OCI-LY7 (cell line): ENCODE results near the gene OR10H2. TPM values are rescaled to one million over a fixed set of nuclear protein-coding genes. Genes with fewer than 3 reads are reported as not detected.
"Not testable (repeated sequence)": the region's sequence is repeated elsewhere in the genome, so short reads cannot be mapped to it uniquely, and the experiment has no call there.

Source experiments
- BruUV-seq: library from RNA; stranded (reverse); fragments of 400-500 nt; replicated peaks from 2 replicates; lab custom pipeline; 2021; lab: Mats Ljungman, UMichigan
- CTCF ChIA-PET: fragments of 300-600 bp; sonication (Branson Sonifier 250); formaldehyde crosslinking; loops from one replicate; lab custom pipeline; 2022; ENCODE audit warnings: antibody characterized with exemption; ENCODE audit not compliant: unreplicated experiment; lab: Charles Lee
- POLR2A ChIA-PET: fragments of 300-600 bp; sonication (Branson Sonifier 250); formaldehyde crosslinking; loops from one replicate; lab custom pipeline; 2022; ENCODE audit warnings: antibody characterized with exemption; lab: Charles Lee
- DNase-seq: peaks from one replicate; pipeline ENCODE4 v3.0.0-alpha.2; 2015; ENCODE audit warnings: low spot score
- H2AFZ ChIP-seq: fragments of 200-600 bp; sonication (generic), shearing (Covaris generic); 2 replicates; pipeline ENCODE4 v1.6.1; 2014; ENCODE audit warnings: mild to moderate bottlenecking, antibody characterized with exemption, low read length, moderate library complexity
- H3K27ac ChIP-seq: fragments of 200-600 bp; sonication (generic); 2 replicates; pipeline ENCODE4 v1.5.1; 2014; ENCODE audit warnings: mixed run types, low read depth, mild to moderate bottlenecking, moderate library complexity, low read length, inconsistent platforms; ENCODE audit not compliant: poor library complexity, severe bottlenecking
- H3K36me3 ChIP-seq: fragments of 200-600 bp; sonication (generic); 2 replicates; pipeline ENCODE4 v1.6.1; 2014; ENCODE audit warnings: mild to moderate bottlenecking, antibody characterized with exemption, low read length, moderate library complexity, mixed read lengths; ENCODE audit not compliant: insufficient read depth
- H3K4me1 ChIP-seq: fragments of 200-600 bp; sonication (generic); 2 replicates; pipeline ENCODE4 v1.5.1; 2014; ENCODE audit warnings: mild to moderate bottlenecking, low read length; ENCODE audit not compliant: insufficient read depth, poor library complexity, severe bottlenecking
- H3K4me2 ChIP-seq: fragments of 200-600 bp; sonication (generic); 2 replicates; pipeline ENCODE4 v1.6.1; 2014; ENCODE audit warnings: mild to moderate bottlenecking, low read length
- H3K4me3 ChIP-seq: fragments of 200-600 bp; sonication (generic); 2 replicates; pipeline ENCODE4 v1.5.1; 2014; ENCODE audit warnings: mild to moderate bottlenecking, low read depth, low read length; ENCODE audit not compliant: poor library complexity, severe bottlenecking
- H3K79me2 ChIP-seq: fragments of 200-600 bp; sonication (generic); 2 replicates; pipeline ENCODE4 v1.6.1; 2016; ENCODE audit warnings: low read depth, mild to moderate bottlenecking, low read length, moderate library complexity, mixed read lengths; ENCODE audit not compliant: insufficient read depth
- H3K9me2 ChIP-seq: fragments of 200-600 bp; sonication (generic); 2 replicates; pipeline ENCODE4 v1.6.1; 2016; ENCODE audit warnings: mild to moderate bottlenecking, low read length, mixed read lengths; ENCODE audit not compliant: insufficient read depth
- H3K9me3 ChIP-seq: fragments of 200-600 bp; sonication (generic); 2 replicates; pipeline ENCODE4 v1.6.1; 2014; ENCODE audit warnings: mild to moderate bottlenecking, mixed run types, low read length, mixed read lengths
- H4K20me1 ChIP-seq: fragments of 200-600 bp; sonication (generic); 2 replicates; pipeline ENCODE4 v1.6.1; 2014; ENCODE audit warnings: mild to moderate bottlenecking, antibody characterized with exemption, low read length, moderate library complexity, mixed read lengths; ENCODE audit not compliant: insufficient read depth
- EZH2phosphoT487 ChIP-seq: fragments of 200-600 bp; sonication (generic); IDR thresholded peaks from 2 replicates; pipeline ENCODE4 v1.6.1; 2018; ENCODE audit warnings: low read depth, borderline replicate concordance, mild to moderate bottlenecking, mixed run types, antibody characterized with exemption, low read length, moderate library complexity, mixed read lengths
- intact Hi-C: fragments of 100-400 bp; cut with micrococcal nuclease; formaldehyde crosslinking; loops from one replicate; pipeline ENCODE4 v1.10.0; 2022; ENCODE audit not compliant: unreplicated experiment
- total RNA-seq, 2 experiments: library from RNA; depleted of rRNA in 1 of 2; stranded (reverse); fragments of >200 nt in 1 of 2; shearing (Covaris generic) in 1 of 2; gene quantifications; 2 replicates each; pipeline ENCODE4 v1.2.3, GENCODE V29; 2014 to 2022
- TF ChIP-seq, protein P1 (sequence below): fragments of 200-600 bp; sonication (generic); conservative IDR thresholded peaks from 2 replicates; pipeline ENCODE4 v1.5.1; 2014; ENCODE audit warnings: mild to moderate bottlenecking, antibody characterized with exemption, low read length, moderate library complexity, mixed read lengths

OR10H2 gene
- total RNA-seq, 2 experiments from 2014 or later = not detected

DNA sequence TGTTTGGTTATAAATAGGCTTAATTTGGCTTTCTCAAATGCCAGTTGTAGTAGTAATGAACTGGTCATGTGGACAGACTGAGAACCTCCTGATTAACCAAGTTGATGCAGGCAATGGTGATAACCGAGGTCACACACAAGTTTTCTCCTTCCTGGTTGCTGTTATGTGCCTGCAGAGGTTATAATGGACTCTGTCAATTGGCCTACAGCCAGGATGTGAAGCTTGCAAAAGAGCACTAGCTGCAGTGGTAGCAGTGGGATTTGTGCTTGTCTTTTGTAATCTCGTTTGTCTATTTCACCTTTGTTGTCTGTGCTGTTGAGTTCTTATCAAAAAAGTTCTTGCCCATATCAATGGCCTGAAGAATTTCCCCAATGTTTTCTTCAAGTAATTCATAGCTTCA is 30.6 kb downstream of the OR10H2 start:
- CTCF ChIA-PET = no interaction called here

DNA sequence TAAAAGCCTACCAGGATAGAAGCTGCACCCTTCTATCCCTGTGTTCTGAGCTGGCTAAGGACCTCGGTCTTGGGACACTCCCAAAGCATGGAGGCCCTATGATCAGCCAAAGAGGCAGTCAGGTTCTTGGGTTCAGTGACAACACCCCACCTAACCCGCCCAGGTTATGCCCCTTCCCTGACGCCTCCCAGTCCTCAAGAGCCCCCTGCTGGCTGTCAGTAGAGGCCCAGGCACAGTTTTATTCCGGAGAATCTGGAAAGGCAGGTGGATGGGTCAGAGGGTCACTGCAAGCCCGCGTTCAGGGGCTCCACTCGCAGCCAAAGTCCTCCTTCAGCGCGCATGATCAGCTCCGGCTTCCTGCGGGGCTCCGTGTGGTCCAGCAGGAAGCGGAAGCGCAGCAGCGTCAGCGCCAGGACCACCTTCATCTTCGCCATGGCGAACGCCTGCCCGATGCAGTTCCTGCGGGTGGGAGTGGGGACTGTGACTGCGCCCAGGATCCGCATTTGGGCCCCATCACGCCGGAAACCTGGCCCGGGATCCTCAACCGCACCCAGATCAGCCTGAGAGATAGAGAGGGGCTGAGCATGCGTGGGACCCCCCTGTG is 32.2 kb downstream of the OR10H2 start:
- intact Hi-C loops = no loop called here
- no TSS peak for BruUV-seq

More for the DNA sequence above, 30.6 kb downstream of the OR10H2 start:
- DNase-seq = no peak
- Histone ChIP-seq H3K4me3 (no peak overlapping the region), H3K9me3 (no peaks in the 10 kb centered on the region), H3K79me2 (no peaks in the 10 kb centered on the region), H4K20me1 (no peaks in the 10 kb centered on the region), H3K36me3 (no peaks in the 10 kb centered on the region), H3K4me1 (no peaks in the 10 kb centered on the region), H3K27ac (no peak overlapping the region), H2AFZ (no peak overlapping the region), H3K4me2 (no peak overlapping the region), H3K9me2 (no peaks in the 10 kb centered on the region)
- TF ChIP-seq EZH2phosphoT487 = no peak
- TF ChIP-seq, protein P1, sequence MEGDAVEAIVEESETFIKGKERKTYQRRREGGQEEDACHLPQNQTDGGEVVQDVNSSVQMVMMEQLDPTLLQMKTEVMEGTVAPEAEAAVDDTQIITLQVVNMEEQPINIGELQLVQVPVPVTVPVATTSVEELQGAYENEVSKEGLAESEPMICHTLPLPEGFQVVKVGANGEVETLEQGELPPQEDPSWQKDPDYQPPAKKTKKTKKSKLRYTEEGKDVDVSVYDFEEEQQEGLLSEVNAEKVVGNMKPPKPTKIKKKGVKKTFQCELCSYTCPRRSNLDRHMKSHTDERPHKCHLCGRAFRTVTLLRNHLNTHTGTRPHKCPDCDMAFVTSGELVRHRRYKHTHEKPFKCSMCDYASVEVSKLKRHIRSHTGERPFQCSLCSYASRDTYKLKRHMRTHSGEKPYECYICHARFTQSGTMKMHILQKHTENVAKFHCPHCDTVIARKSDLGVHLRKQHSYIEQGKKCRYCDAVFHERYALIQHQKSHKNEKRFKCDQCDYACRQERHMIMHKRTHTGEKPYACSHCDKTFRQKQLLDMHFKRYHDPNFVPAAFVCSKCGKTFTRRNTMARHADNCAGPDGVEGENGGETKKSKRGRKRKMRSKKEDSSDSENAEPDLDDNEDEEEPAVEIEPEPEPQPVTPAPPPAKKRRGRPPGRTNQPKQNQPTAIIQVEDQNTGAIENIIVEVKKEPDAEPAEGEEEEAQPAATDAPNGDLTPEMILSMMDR = no peak
- intact Hi-C loops = no loop called here
- no TSS peak for BruUV-seq
- POLR2A ChIA-PET = no interaction called here

DNA sequence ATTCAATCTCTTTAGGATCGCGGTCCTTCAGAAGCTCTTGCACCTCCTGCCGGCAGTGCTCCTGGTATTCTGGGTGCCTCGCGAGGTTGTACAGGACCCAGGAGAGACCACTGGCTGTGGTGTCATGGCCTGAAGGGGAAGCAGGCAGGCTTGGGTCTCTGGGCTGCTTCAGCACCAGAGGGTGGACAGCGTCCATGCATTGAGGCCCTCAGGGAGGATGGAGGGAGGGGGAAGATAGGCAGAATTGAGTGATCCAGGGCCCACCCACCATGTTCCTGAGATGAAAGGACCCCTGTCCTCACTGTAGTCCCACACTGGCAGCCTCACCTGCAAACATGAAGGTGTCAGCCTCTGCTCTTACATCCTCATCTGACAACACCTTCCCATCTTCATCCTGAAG is 41.8 kb downstream of the OR10H2 start:
- ChIA-PET CTCF (no interaction called here), POLR2A (no interaction called here)
- Histone ChIP-seq H3K9me2 (no peaks in the 10 kb centered on the region), H4K20me1 (no peaks in the 10 kb centered on the region), H3K4me1 (no peaks in the 10 kb centered on the region), H3K27ac (no peak overlapping the region), H3K36me3 (no peaks in the 10 kb centered on the region), H3K9me3 (no peaks in the 10 kb centered on the region), H3K4me2 (no peak overlapping the region), H3K4me3 (no peak overlapping the region), H3K79me2 (no peaks in the 10 kb centered on the region), H2AFZ (no peak overlapping the region)
- BruUV-seq = no TSS peak
- intact Hi-C loops = no loop called here
- no peak for TF ChIP-seq EZH2phosphoT487
- TF ChIP-seq, protein P1 = no peak
- no peak for DNase-seq

More for the DNA sequence above, 32.2 kb downstream of the OR10H2 start:
- H3K36me3 ChIP-seq = no peaks in the 10 kb centered on the region
- DNase-seq = no peak
- TF ChIP-seq EZH2phosphoT487 = no peak
- TF ChIP-seq, protein P1 = peak; percentile 50
- no peak overlapping the region for H2AFZ ChIP-seq
- H3K79me2 ChIP-seq = no peaks in the 10 kb centered on the region
- H3K4me3 ChIP-seq = no peak overlapping the region
- H3K27ac ChIP-seq = no peak overlapping the region
- H3K4me2 ChIP-seq = no peak overlapping the region
- H3K9me3 ChIP-seq = no peaks in the 10 kb centered on the region
- H3K9me2 ChIP-seq = no peaks in the 10 kb centered on the region
- no peaks in the 10 kb centered on the region for H4K20me1 ChIP-seq
- H3K4me1 ChIP-seq = no peaks in the 10 kb centered on the region
- ChIA-PET CTCF (no interaction called here), POLR2A (no interaction called here)

DNA sequence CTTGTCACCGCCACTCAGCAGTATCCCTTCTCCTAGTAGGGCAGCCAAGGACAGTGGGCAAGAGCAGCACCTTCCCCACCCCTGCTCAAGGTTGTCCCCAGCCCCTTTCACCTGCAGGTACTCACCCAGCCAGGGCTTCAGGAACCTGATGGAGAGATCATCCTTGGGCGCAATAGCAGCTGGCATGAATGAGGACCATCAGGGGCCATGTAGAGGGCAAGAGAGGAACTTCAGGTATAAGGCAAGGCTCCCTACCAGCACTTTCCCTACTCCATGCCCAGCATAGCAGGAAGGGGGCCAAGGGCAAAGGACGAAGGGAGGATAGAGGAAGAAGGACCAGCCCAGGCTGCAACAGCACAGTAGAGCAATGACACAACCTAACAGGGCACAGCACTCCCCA is 46.3 kb downstream of the OR10H2 start:
- H3K36me3 ChIP-seq, H3K27ac ChIP-seq, POLR2A ChIA-PET, H3K9me2 ChIP-seq, H2AFZ ChIP-seq, intact Hi-C loops, H3K4me3 ChIP-seq, DNase-seq, H3K4me2 ChIP-seq, H3K4me1 ChIP-seq, BruUV-seq, CTCF ChIA-PET, H3K9me3 ChIP-seq, H3K79me2 ChIP-seq, H4K20me1 ChIP-seq: not testable (repeated sequence)
